Panc1 (cell line): ENCODE measurements around the gene CELF1. TPM values are rescaled to one million over a fixed set of nuclear protein-coding genes. Genes with fewer than 3 reads are reported as not detected.
"Not testable (repeated sequence)": the region's sequence is repeated elsewhere in the genome, so short reads cannot be mapped to it uniquely, and the experiment has no call there.

ENCODE experiments used
- ATAC-seq: fragments of 200-7000 bp; cut with Tn5 transposase; 2 replicates; pipeline ENCODE4 v1.9.1; 2020; ENCODE audit warnings: mild to moderate bottlenecking, moderate library complexity
- BruUV-seq: library from RNA; stranded (reverse); fragments of 400-500 nt; replicated peaks from 2 replicates; lab custom pipeline; 2021; lab: Mats Ljungman, UMichigan
- CTCF ChIA-PET: fragments of 300-600 bp; sonication (Branson Sonifier 250); formaldehyde crosslinking; loops from one replicate; lab custom pipeline; 2022; ENCODE audit warnings: antibody characterized with exemption; lab: Charles Lee
- POLR2A ChIA-PET: fragments of 300-600 bp; sonication (Branson Sonifier 250); formaldehyde crosslinking; loops from one replicate; lab custom pipeline; 2022; ENCODE audit warnings: antibody characterized with exemption; lab: Charles Lee
- DNase-seq: peaks from one replicate; pipeline ENCODE4 v3.0.0-alpha.2; 2010; ENCODE audit warnings: low read depth, low spot score
- H3K27ac ChIP-seq: 2 replicates; pipeline ENCODE4 v1.5.1; 2011; ENCODE audit warnings: mild to moderate bottlenecking, low read length, inconsistent platforms
- H3K27me3 ChIP-seq: fragments of 200-500 bp; sonication (Bioruptor generic); 2 replicates; pipeline ENCODE4 v1.6.0; 2014; ENCODE audit warnings: low read length, inconsistent platforms; ENCODE audit not compliant: control insufficient read depth, insufficient read depth
- H3K36me3 ChIP-seq: fragments of 200-500 bp; sonication (Bioruptor generic); 2 replicates; pipeline ENCODE4 v1.5.1; 2014; ENCODE audit warnings: inconsistent platforms, mild to moderate bottlenecking, low read length, moderate library complexity; ENCODE audit not compliant: control insufficient read depth, insufficient read depth
- H3K4me1 ChIP-seq: 2 replicates; pipeline ENCODE4 v1.5.1; 2011; ENCODE audit warnings: inconsistent platforms, mild to moderate bottlenecking, low read length, moderate library complexity; ENCODE audit not compliant: control insufficient read depth, insufficient read depth
- H3K4me3 ChIP-seq, 2 experiments: 2 replicates each; pipeline ENCODE4 v1.5.1; 2011 to 2012; ENCODE audit warnings: low read depth in 2 of 2, low read length in 2 of 2, mild to moderate bottlenecking in 2 of 2, inconsistent platforms in 1 of 2, moderate library complexity in 1 of 2
- H3K9me3 ChIP-seq: fragments of 200-500 bp; sonication (Bioruptor generic); 2 replicates; pipeline ENCODE4 v1.5.1; 2014; ENCODE audit warnings: low read depth, mild to moderate bottlenecking, inconsistent platforms, low read length, moderate library complexity; ENCODE audit not compliant: control insufficient read depth, insufficient read depth
- CTCF ChIP-seq: fragments of 450-650 bp; IDR thresholded peaks from 2 replicates; pipeline ENCODE4 v1.5.1; 2017; ENCODE audit warnings: mild to moderate bottlenecking
- POLR2AphosphoS5 ChIP-seq: IDR thresholded peaks from 2 replicates; pipeline ENCODE4 v1.6.1; 2012; ENCODE audit warnings: mild to moderate bottlenecking, low read depth, low read length, moderate library complexity
- REST ChIP-seq, 2 experiments: IDR thresholded peaks; 2 replicates each; pipeline ENCODE4 v1.6.1; 2011 to 2012; ENCODE audit warnings: low read depth in 2 of 2, control low read depth in 1 of 2, low read length in 1 of 2, mild to moderate bottlenecking in 1 of 2, moderate library complexity in 1 of 2; ENCODE audit not compliant: insufficient read depth in 1 of 2
- SIN3A ChIP-seq: IDR thresholded peaks from 2 replicates; pipeline ENCODE4 v1.6.1; 2012; ENCODE audit warnings: low read depth, mild to moderate bottlenecking, low read length, moderate library complexity, borderline replicate concordance; ENCODE audit not compliant: insufficient read depth
- TCF7L2 ChIP-seq: IDR thresholded peaks from 2 replicates; pipeline ENCODE4 v1.6.1; 2011; ENCODE audit warnings: mild to moderate bottlenecking, low read depth, low read length, inconsistent platforms
- in situ Hi-C: cut with HindIII; loops from 2 replicates; pipeline ENCODE4 v1.10.0; 2016; ENCODE audit warnings: low sequenced_read_pairs, low pct_unique_long_range_greater_than_20kb
- intact Hi-C: fragments of 100-400 bp; cut with micrococcal nuclease; formaldehyde crosslinking; loops from one replicate; pipeline ENCODE4 v1.10.0; 2022; ENCODE audit not compliant: unreplicated experiment
- total RNA-seq: library from RNA; stranded (reverse); gene quantifications from one replicate; pipeline ENCODE4 v1.2.1, GENCODE V29; 2021; ENCODE audit not compliant: unreplicated experiment

The CELF1 gene
- total RNA-seq, 1 experiment from 2014 or later = 160 TPM

GRCh38 chr11:47460571-47461235 is 92.2 kb downstream of the CELF1 start:
- intact Hi-C loops = no loop called here
- BruUV-seq = TSS peak; percentile 44
- H3K4me3 ChIP-seq = no peak overlapping the region
- H3K36me3 ChIP-seq = no peaks in the 10 kb centered on the region
- DNase-seq (no peak), ATAC-seq (no peak)
- H3K9me3 ChIP-seq = no peaks in the 10 kb centered on the region
- POLR2A ChIA-PET = no interaction called here
- no peaks in the 10 kb centered on the region for H3K27me3 ChIP-seq
- in situ Hi-C loops = no loop called here
- no peak overlapping the region for H3K27ac ChIP-seq
- CTCF ChIA-PET = no interaction called here
- peaks cover under 1% of the 10 kb centered on the region; the same call in 1 of the 2 replicates for H3K4me1 ChIP-seq
- no peak for TF ChIP-seq TCF7L2
- no peak for TF ChIP-seq POLR2AphosphoS5
- TF ChIP-seq REST (IDR thresholded peaks at IDR 0.05; ENCODE audit: insufficient read depth in 1 of 2, low read depth in 2 of 2, low read length in 1 of 2) = no peak
- no peak for TF ChIP-seq SIN3A
- no peak for TF ChIP-seq CTCF

- H3K36me3 ChIP-seq, H3K4me1 ChIP-seq, H3K4me3 ChIP-seq, BruUV-seq, H3K27ac ChIP-seq, in situ Hi-C loops, H3K27me3 ChIP-seq, POLR2A ChIA-PET, H3K9me3 ChIP-seq: not testable (repeated sequence)
- CTCF ChIA-PET = interaction anchor here (0.6 to 1.1 kb wide), 10 partner anchors 17 to 506 kb away, joined by 3 to 9 read pairs (median 4); no protein-coding TSS in a partner anchor
- peak; percentile 84 for TF ChIP-seq CTCF
- ATAC-seq (peak; percentile 76), DNase-seq (peak; percentile 52)
- intact Hi-C loops = loop anchor here (5.0 kb wide), 1 partner anchor 82 kb away; no protein-coding TSS in a partner anchor
These were observed 98.7 kb downstream of the CELF1 start for GRCh38 chr11:47454258-47454671.
